ENCODE measurements around the gene GYS1.

DNA sequence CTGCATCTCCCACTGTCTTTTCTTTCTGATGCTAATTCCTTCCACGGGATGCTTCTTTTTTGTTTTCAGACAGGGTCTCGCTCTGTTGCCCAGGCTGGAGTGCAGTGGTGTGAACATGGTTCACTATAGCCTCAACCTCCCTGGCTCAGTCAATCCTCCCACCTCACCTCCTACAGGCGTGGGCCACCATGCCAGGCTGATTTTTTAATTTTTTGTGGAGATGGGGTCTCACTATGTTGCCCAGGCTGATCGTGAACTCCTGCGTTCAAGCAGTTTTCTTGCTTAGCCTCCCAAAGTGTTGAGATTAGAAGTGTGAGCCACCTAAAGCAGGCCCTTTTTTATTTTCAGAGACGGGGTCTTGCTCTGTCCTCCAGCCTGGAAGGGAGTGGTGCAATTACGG is 4.8 kb downstream of the GYS1 start:
- TF ChIP-seq, protein P1, sequence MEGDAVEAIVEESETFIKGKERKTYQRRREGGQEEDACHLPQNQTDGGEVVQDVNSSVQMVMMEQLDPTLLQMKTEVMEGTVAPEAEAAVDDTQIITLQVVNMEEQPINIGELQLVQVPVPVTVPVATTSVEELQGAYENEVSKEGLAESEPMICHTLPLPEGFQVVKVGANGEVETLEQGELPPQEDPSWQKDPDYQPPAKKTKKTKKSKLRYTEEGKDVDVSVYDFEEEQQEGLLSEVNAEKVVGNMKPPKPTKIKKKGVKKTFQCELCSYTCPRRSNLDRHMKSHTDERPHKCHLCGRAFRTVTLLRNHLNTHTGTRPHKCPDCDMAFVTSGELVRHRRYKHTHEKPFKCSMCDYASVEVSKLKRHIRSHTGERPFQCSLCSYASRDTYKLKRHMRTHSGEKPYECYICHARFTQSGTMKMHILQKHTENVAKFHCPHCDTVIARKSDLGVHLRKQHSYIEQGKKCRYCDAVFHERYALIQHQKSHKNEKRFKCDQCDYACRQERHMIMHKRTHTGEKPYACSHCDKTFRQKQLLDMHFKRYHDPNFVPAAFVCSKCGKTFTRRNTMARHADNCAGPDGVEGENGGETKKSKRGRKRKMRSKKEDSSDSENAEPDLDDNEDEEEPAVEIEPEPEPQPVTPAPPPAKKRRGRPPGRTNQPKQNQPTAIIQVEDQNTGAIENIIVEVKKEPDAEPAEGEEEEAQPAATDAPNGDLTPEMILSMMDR (IDR thresholded peaks at IDR 0.05), result no peak
- TF ChIP-seq, protein P2, sequence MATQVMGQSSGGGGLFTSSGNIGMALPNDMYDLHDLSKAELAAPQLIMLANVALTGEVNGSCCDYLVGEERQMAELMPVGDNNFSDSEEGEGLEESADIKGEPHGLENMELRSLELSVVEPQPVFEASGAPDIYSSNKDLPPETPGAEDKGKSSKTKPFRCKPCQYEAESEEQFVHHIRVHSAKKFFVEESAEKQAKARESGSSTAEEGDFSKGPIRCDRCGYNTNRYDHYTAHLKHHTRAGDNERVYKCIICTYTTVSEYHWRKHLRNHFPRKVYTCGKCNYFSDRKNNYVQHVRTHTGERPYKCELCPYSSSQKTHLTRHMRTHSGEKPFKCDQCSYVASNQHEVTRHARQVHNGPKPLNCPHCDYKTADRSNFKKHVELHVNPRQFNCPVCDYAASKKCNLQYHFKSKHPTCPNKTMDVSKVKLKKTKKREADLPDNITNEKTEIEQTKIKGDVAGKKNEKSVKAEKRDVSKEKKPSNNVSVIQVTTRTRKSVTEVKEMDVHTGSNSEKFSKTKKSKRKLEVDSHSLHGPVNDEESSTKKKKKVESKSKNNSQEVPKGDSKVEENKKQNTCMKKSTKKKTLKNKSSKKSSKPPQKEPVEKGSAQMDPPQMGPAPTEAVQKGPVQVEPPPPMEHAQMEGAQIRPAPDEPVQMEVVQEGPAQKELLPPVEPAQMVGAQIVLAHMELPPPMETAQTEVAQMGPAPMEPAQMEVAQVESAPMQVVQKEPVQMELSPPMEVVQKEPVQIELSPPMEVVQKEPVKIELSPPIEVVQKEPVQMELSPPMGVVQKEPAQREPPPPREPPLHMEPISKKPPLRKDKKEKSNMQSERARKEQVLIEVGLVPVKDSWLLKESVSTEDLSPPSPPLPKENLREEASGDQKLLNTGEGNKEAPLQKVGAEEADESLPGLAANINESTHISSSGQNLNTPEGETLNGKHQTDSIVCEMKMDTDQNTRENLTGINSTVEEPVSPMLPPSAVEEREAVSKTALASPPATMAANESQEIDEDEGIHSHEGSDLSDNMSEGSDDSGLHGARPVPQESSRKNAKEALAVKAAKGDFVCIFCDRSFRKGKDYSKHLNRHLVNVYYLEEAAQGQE (IDR thresholded peaks at IDR 0.05; ENCODE audit: insufficient read depth in 1 of 2, low read depth in 2 of 2, low read length in 1 of 2), result no peak

All from Panc1 (cell line).